B cell (primary cell): ENCODE results near the gene RAD9B. TPM values are rescaled to one million over a fixed set of nuclear protein-coding genes. Genes with fewer than 3 reads are reported as not detected.

Experiments
- ATAC-seq: fragments of 200-7000 bp; cut with Tn5 transposase; one replicate; pipeline ENCODE4 v1.10.0; 2021; ENCODE audit warnings: low read depth, mild to moderate bottlenecking, moderate number of reproducible peaks, moderate library complexity
- CTCF ChIA-PET: fragments of 350-600 bp; sonication (Branson Sonifier 250); formaldehyde crosslinking; loops from one replicate; lab custom pipeline; 2021; ENCODE audit warnings: antibody characterized with exemption, inconsistent platforms; lab: Charles Lee
- POLR2A ChIA-PET: fragments of 350-600 bp; sonication (Branson Sonifier 250); formaldehyde crosslinking; loops from one replicate; lab custom pipeline; 2021; ENCODE audit warnings: antibody characterized with exemption; lab: Charles Lee
- DNase-seq: peaks from one replicate; pipeline ENCODE4 v3.0.0; 2013
- H2AFZ ChIP-seq: 2 replicates; pipeline ENCODE4 v1.6.1; 2012; ENCODE audit warnings: mild to moderate bottlenecking, low read depth, low read length; ENCODE audit not compliant: insufficient read depth, poor library complexity, severe bottlenecking
- H3K27ac ChIP-seq, 2 donors: 1 replicate in 1 of 2; 2 replicates in 1 of 2; pipeline ENCODE4 v1.5.1; 2012 to 2013; ENCODE audit warnings: low read length in 2 of 2, mild to moderate bottlenecking in 2 of 2, moderate library complexity in 1 of 2
- H3K27me3 ChIP-seq, 4 experiments: fragments of 200-600 bp in 1 of 4; sonication (generic) in 1 of 4; replicated peaks in 1 of 4; 1 replicate in 2 of 4; 2 replicates in 2 of 4; pipeline versions ENCODE4 v1.6.1 to v1.7.0; 2013 to 2016; ENCODE audit warnings: low read length in 3 of 4, mild to moderate bottlenecking in 2 of 4, mixed read lengths in 1 of 4, moderate library complexity in 1 of 4; ENCODE audit not compliant: insufficient read depth in 4 of 4, control insufficient read depth in 3 of 4; ENCODE audit errors: control extremely low read depth in 1 of 4
- H3K36me3 ChIP-seq, 2 experiments: replicated peaks in 1 of 2; 1 replicate in 1 of 2; 2 replicates in 1 of 2; pipeline versions ENCODE4 v1.6.1 to v1.7.1; 2013; ENCODE audit warnings: low read length in 1 of 2; ENCODE audit not compliant: insufficient read depth in 2 of 2, control insufficient read depth in 1 of 2; ENCODE audit errors: control extremely low read depth in 1 of 2, extremely low read depth in 1 of 2
- H3K4me1 ChIP-seq, 2 donors: fragments of 200-600 bp in 1 of 2; sonication (generic) in 1 of 2; 1 replicate in 1 of 2; 2 replicates in 1 of 2; pipeline versions ENCODE4 v1.5.1 to v1.6.1; 2013 to 2017; ENCODE audit warnings: low read length in 2 of 2; ENCODE audit not compliant: control insufficient read depth in 2 of 2, insufficient read depth in 2 of 2
- H3K4me2 ChIP-seq: replicated peaks from 2 replicates; pipeline ENCODE3; 2012; ENCODE audit warnings: mild to moderate bottlenecking, low read depth, low read length; ENCODE audit not compliant: poor library complexity, severe bottlenecking
- H3K4me3 ChIP-seq, 5 experiments: fragments of 200-600 bp in 1 of 5; sonication (generic) in 1 of 5; 1 replicate in 3 of 5; 2 replicates in 2 of 5; pipeline versions ENCODE4 v1.5.1 to v1.7.0; 2011 to 2016; ENCODE audit warnings: low read length in 4 of 5, mild to moderate bottlenecking in 4 of 5, low read depth in 2 of 5, control low read depth in 1 of 5, moderate library complexity in 1 of 5; ENCODE audit not compliant: insufficient read depth in 1 of 5; ENCODE audit errors: control extremely low read depth in 1 of 5, extremely low read depth in 1 of 5
- H3K79me2 ChIP-seq: fragments of 200-600 bp; sonication (generic); one replicate; pipeline ENCODE4 v1.6.0; 2016; ENCODE audit warnings: low read length; ENCODE audit not compliant: control insufficient read depth, insufficient read depth
- H3K9ac ChIP-seq: fragments of 200-600 bp; sonication (generic); 2 replicates; pipeline ENCODE4 v1.6.1; 2017; ENCODE audit warnings: mild to moderate bottlenecking, low read length, moderate library complexity
- H3K9me3 ChIP-seq, 3 donors: one replicate each; pipeline versions ENCODE4 v1.6.1 to v1.7.1; 2013; ENCODE audit warnings: low read length in 2 of 3; ENCODE audit not compliant: control insufficient read depth in 2 of 3, insufficient read depth in 1 of 3; ENCODE audit errors: control extremely low read depth in 1 of 3
- H4K20me1 ChIP-seq: 2 replicates; pipeline ENCODE4 v1.6.0; 2012; ENCODE audit warnings: mild to moderate bottlenecking, low read length; ENCODE audit not compliant: insufficient read depth, control insufficient read depth, poor library complexity, severe bottlenecking
- H3K27ac Mint-ChIP-seq: one replicate; pipeline ENCODE4 v1.8.0; 2021; ENCODE audit warnings: mixed read lengths
- H3K27me3 Mint-ChIP-seq: one replicate; pipeline ENCODE4 v1.8.0; 2021; ENCODE audit warnings: mixed read lengths
- H3K4me1 Mint-ChIP-seq: one replicate; pipeline ENCODE4 v1.8.0; 2021; ENCODE audit warnings: mixed read lengths
- H3K4me3 Mint-ChIP-seq: one replicate; pipeline ENCODE4 v1.8.0; 2021; ENCODE audit warnings: mixed read lengths
- H3K9me3 Mint-ChIP-seq: one replicate; pipeline ENCODE4 v1.8.0; 2022; ENCODE audit warnings: mixed read lengths; ENCODE audit not compliant: insufficient read depth
- CTCF ChIP-seq: fragments of 200-600 bp; IDR thresholded peaks from one replicate; pipeline ENCODE4 v1.8.0; 2022; ENCODE audit warnings: antibody characterized with exemption, mild to moderate bottlenecking
- EZH2 ChIP-seq: IDR thresholded peaks from 2 replicates; pipeline ENCODE4 v1.6.1; 2012; ENCODE audit warnings: borderline replicate concordance, low read depth, mild to moderate bottlenecking, moderate library complexity, low read length; ENCODE audit not compliant: insufficient read depth, poor library complexity, severe bottlenecking
- WGBS: methylation state at CpG from one replicate; pipeline ENCODE4 v1.1.5; 2013; ENCODE audit warnings: missing lambda C conversion rate; ENCODE audit not compliant: insufficient coverage; 5-methylcytosine and 5-hydroxymethylcytosine counted together
- intact Hi-C: fragments of 100-400 bp; cut with micrococcal nuclease; formaldehyde crosslinking; loops from one replicate; pipeline ENCODE4 v1.10.0; 2022
- polyA plus RNA-seq: library from polyadenylated mRNA; depleted of rRNA; stranded (reverse); fragments of >200 nt; gene quantifications from 2 replicates; pipeline ENCODE4 v1.2.3, GENCODE V29; 2012
- total RNA-seq, 2 donors: library from RNA; stranded (reverse); fragments of 120-200 nt in 1 of 2; gene quantifications; 1 replicate in 1 of 2; 2 replicates in 1 of 2; pipeline versions ENCODE4 v1.2.3 to v1.2.4, GENCODE V29; 2013 to 2022

RAD9B gene
- total and polyA plus RNA-seq, 2 donors (not counting 1 experiment from before 2014, with no cell fraction given): 0.75 to 1.5 TPM

GRCh38 chr12:110475426-110475825, 26.7 kb upstream of the RAD9B start:
- H3K4me1 ChIP-seq: no peaks in the 10 kb centered on the region
- H3K27me3 ChIP-seq: no peaks in the 10 kb centered on the region
- no peak overlapping the region for H3K27ac Mint-ChIP-seq
- DNase-seq (no peak), ATAC-seq (no peak)
- no peak overlapping the region for H3K9ac ChIP-seq
- H3K36me3 ChIP-seq: peaks cover 1 to 14% of the 10 kb centered on the region in 2 experiments
- no peaks in the 10 kb centered on the region for H3K9me3 ChIP-seq
- H3K9me3 Mint-ChIP-seq: no peaks in the 10 kb centered on the region
- intact Hi-C loops: no loop called here
- H3K27ac ChIP-seq: no peak overlapping the region
- H3K4me3 Mint-ChIP-seq: no peak overlapping the region
- TF ChIP-seq EZH2 (no peak), CTCF (no peak)
- H3K79me2 ChIP-seq: peaks cover 37% of the 10 kb centered on the region
- H3K4me2 ChIP-seq: no peak overlapping the region
- 86% methylated on average over 1 of the region's 7 CpGs for WGBS
- ChIA-PET POLR2A (interaction anchor here (0.7 kb wide), 1 partner anchor 13 kb away, joined by 5 read pairs; no protein-coding TSS in a partner anchor), CTCF (interaction anchor here (0.6 to 0.7 kb wide), 2 partner anchors 49 to 158 kb away, joined by 3 read pairs; no protein-coding TSS in a partner anchor)
- no peak overlapping the region for H2AFZ ChIP-seq
- H3K4me3 ChIP-seq: no peak overlapping the region
- H4K20me1 ChIP-seq: no peaks in the 10 kb centered on the region
- H3K4me1 Mint-ChIP-seq: peaks cover 2% of the 10 kb centered on the region
- H3K27me3 Mint-ChIP-seq: no peaks in the 10 kb centered on the region

GRCh38 chr12:110498984-110499706, 3.0 kb upstream of the RAD9B start:
- WGBS: no CpG with 5 or more reads among the region's 4 CpGs
- H3K79me2 ChIP-seq: peaks cover 61% of the 10 kb centered on the region

More at GRCh38 chr12:110498984-110499706, 3.0 kb upstream of the RAD9B start:
- Histone ChIP-seq H3K4me3 (no peak overlapping the region), H3K27ac (peak overlapping the region in 1 of 2 donors; percentile 34), H3K36me3 (peaks cover 1 to 16% of the 10 kb centered on the region in 2 experiments), H3K9me3 (no peaks in the 10 kb centered on the region), H3K4me1 (peaks cover 19 to 20% of the 10 kb centered on the region in 2 donors), H2AFZ (no peak overlapping the region), H4K20me1 (no peaks in the 10 kb centered on the region), H3K4me2 (no peak overlapping the region), H3K27me3 (no peaks in the 10 kb centered on the region), H3K9ac (no peak overlapping the region)
- Mint-ChIP-seq H3K27me3 (no peaks in the 10 kb centered on the region), H3K27ac (peak overlapping the region; percentile 35), H3K9me3 (no peaks in the 10 kb centered on the region), H3K4me3 (peak overlapping the region; percentile 27), H3K4me1 (peaks cover 30% of the 10 kb centered on the region)
- DNase-seq (no peak), ATAC-seq (no peak)
- intact Hi-C loops: no loop called here
- TF ChIP-seq CTCF (no peak), EZH2 (no peak)
- ChIA-PET POLR2A (interaction anchor here (1.3 kb wide), 1 partner anchor 49 kb away, joined by 3 read pairs; no protein-coding TSS in a partner anchor), CTCF (interaction anchor here (0.6 to 4.3 kb wide), 8 partner anchors 13 to 389 kb away, joined by 3 to 25 read pairs (median 4); partner anchors contain the start of genes ARPC3, FAM216A and GPN3)
